ENCODE measurements around the gene ARHGEF39. TPM values are rescaled to one million over a fixed set of nuclear protein-coding genes. Genes with fewer than 3 reads are reported as not detected.

Gene ARHGEF39
- total RNA-seq, 1 donor from 2014 or later: 0.38 TPM

DNA sequence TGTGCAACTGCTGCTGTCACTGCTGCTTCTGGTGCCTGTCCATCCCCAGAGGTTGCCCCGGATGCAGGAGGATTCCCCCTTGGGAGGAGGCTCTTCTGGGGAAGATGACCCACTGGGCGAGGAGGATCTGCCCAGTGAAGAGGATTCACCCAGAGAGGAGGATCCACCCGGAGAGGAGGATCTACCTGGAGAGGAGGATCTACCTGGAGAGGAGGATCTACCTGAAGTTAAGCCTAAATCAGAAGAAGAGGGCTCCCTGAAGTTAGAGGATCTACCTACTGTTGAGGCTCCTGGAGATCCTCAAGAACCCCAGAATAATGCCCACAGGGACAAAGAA lies 9.0 kb upstream of the ARHGEF39 start:
- intact Hi-C loops (cut with DNase I): no loop called here
- no peak for ATAC-seq
- no peaks in the 10 kb centered on the region for H3K27me3 ChIP-seq
- DNase-seq: no peak
- TF ChIP-seq, protein P1, sequence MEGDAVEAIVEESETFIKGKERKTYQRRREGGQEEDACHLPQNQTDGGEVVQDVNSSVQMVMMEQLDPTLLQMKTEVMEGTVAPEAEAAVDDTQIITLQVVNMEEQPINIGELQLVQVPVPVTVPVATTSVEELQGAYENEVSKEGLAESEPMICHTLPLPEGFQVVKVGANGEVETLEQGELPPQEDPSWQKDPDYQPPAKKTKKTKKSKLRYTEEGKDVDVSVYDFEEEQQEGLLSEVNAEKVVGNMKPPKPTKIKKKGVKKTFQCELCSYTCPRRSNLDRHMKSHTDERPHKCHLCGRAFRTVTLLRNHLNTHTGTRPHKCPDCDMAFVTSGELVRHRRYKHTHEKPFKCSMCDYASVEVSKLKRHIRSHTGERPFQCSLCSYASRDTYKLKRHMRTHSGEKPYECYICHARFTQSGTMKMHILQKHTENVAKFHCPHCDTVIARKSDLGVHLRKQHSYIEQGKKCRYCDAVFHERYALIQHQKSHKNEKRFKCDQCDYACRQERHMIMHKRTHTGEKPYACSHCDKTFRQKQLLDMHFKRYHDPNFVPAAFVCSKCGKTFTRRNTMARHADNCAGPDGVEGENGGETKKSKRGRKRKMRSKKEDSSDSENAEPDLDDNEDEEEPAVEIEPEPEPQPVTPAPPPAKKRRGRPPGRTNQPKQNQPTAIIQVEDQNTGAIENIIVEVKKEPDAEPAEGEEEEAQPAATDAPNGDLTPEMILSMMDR (IDR thresholded peaks at IDR 0.05): no peak
- peaks cover 8% of the 10 kb centered on the region for H3K4me1 ChIP-seq
- no peaks in the 10 kb centered on the region for H3K36me3 ChIP-seq
- no peak overlapping the region for H3K4me3 ChIP-seq
- H3K9me3 ChIP-seq: no peaks in the 10 kb centered on the region
- H3K27ac ChIP-seq: no peak overlapping the region

DNA sequence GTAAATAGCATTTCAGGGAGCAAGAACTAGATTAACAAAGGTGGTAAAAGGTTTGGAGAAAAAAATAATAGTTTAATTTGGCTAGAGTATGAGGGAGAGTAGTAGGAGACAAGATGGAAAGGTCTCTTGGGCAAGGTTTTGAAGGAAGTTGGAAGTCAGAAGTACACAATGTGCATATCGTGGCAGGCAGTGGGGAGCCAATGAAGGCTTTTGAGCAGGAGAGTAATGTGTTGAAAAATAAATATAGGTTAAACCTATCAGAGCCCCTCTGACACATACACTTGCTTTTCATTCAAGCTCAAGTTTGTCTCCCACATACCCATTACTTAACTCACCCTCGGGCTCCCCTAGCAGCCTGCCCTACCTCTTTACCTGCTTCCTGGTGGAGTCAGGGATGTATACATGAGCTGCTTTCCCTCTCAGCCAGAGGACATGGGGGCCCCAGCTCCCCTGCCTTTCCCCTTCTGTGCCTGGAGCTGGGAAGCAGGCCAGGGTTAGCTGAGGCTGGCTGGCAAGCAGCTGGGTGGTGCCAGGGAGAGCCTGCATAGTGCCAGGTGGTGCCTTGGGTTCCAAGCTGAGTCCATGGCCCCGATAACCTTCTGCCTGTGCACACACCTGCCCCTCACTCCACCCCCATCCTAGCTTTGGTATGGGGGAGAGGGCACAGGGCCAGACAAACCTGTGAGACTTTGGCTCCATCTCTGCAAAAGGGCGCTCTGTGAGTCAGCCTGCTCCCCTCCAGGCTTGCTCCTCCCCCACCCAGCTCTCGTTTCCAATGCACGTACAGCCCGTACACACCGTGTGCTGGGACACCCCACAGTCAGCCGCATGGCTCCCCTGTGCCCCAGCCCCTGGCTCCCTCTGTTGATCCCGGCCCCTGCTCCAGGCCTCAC lies 8.4 kb upstream of the ARHGEF39 start, which contains the start of gene CA9:
Gene CA9, plus strand, starts transcription at position 797 of the 893 bp plus-strand sequence. Its CDS starts 32 bp downstream, at position 829.
- Histone ChIP-seq H3K4me3 (no peak within 1 kb of the TSS), H3K9me3 (no peaks in the 10 kb centered on the region), H3K27me3 (no peaks in the 10 kb centered on the region), H3K27ac (no peak within 1 kb of the TSS), H3K36me3 (no peaks in the 10 kb centered on the region), H3K4me1 (peaks cover 8% of the 10 kb centered on the region)
- DNase-seq (no peak), ATAC-seq (peak; percentile 16)
- intact Hi-C loops (cut with DNase I): no loop called here
- TF ChIP-seq, protein P1 (IDR thresholded peaks at IDR 0.05): no peak

DNA sequence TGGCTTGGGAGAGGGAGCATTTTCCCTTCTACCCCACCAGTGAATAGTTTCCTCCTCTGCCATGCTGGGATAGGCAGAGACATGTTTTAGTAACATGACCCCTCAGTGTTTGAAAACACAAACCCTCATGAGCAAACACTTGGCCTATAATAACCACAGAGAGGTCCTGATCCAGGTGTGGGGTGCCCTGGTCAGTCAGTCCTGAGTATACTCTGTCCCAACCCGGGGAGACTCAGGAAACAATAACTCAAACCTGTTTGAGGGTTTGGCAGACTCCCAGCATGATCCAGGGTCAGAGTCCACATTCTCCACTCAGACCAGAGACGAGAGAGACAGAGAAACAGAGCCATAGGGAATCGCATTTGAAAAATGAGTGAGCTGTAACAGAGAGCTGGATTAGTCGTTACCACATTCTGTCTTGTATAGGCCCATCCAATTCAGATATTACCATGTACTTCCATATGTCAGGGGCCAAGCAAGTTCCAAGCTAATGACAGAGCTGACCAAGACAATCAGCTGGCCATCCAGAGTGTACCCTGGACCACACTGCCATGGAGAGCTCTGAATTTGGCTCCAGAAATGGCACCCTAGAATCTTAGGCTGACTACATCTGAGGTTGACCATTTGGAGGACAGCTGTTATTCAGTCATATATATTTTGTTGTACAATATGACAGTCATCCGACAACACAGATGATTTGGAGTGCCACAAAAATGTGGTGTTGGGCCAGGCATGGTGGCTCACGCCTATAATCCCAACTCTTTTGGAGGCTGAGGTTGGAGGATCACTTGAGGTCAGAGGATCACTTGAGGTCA lies 4.5 kb upstream of the ARHGEF39 start:
- intact Hi-C loops (cut with DNase I): no loop called here
- no peak for ATAC-seq

DNA sequence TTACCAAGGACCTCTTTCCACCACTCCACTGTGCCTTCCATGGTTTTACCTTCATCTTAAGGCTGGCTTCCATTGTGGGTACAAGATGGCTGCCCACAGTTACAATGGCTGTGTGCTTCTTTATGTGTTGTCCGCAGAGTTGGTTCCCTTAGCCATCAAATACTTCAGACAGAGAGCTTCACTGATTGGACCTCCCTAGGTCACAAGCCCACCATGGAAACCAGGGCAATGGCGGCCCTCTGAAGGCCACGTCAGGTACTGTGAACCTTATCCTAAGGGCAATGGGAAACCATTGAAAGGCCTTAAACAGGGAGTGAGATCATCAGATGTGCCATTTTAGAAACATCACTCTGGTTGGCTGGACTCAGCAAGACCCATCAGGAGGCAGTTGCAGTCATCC lies 2.9 kb upstream of the ARHGEF39 start:
- H3K36me3 ChIP-seq: no peaks in the 10 kb centered on the region
- H3K27ac ChIP-seq: no peak overlapping the region
- DNase-seq (no peak), ATAC-seq (no peak)
- no peaks in the 10 kb centered on the region for H3K27me3 ChIP-seq
- TF ChIP-seq, protein P1 (IDR thresholded peaks at IDR 0.05): no peak
- peaks cover 10% of the 10 kb centered on the region for H3K4me1 ChIP-seq
- no peaks in the 10 kb centered on the region for H3K9me3 ChIP-seq
- no peak overlapping the region for H3K4me3 ChIP-seq
- intact Hi-C loops (cut with DNase I): no loop called here

More for the DNA sequence above, 4.5 kb upstream of the ARHGEF39 start:
- H3K9me3 ChIP-seq: no peaks in the 10 kb centered on the region
- no peak overlapping the region for H3K4me3 ChIP-seq
- no peaks in the 10 kb centered on the region for H3K36me3 ChIP-seq
- TF ChIP-seq, protein P1 (IDR thresholded peaks at IDR 0.05): no peak
- H3K4me1 ChIP-seq: peaks cover 10% of the 10 kb centered on the region
- H3K27ac ChIP-seq: no peak overlapping the region
- H3K27me3 ChIP-seq: no peaks in the 10 kb centered on the region
- DNase-seq: no peak

DNA sequence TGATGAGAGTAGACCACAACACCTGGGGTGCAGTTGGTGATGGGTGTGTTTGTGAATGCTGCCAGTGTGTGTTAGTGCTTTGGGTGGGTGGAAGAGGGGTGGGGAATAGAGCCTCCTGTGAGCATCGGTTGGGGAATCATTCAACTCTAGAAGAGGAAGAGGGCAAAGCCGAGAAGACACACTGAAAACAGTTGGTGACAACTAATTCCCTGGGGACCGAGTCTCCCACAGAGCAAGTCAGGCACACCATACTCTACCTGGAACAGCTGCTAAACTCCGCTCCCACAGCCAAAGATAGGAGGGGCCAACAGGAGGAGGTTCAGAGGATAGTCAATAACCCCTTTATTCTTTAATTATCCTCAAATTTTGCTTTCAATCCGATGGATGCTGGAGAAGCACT lies 1.6 kb upstream of the ARHGEF39 start:
- Histone ChIP-seq H3K36me3 (no peaks in the 10 kb centered on the region), H3K27ac (no peak overlapping the region), H3K4me1 (peaks cover 16% of the 10 kb centered on the region), H3K9me3 (no peaks in the 10 kb centered on the region), H3K4me3 (no peak overlapping the region), H3K27me3 (no peaks in the 10 kb centered on the region)
- ATAC-seq (no peak), DNase-seq (no peak)
- TF ChIP-seq, protein P1 (IDR thresholded peaks at IDR 0.05): no peak
- intact Hi-C loops (cut with DNase I): no loop called here
